Nasal cavity respiratory epithelium epithelial cell of viscerocranial mucosa (primary cell): ENCODE measurements around the gene PCYOX1L. TPM values are rescaled to one million over a fixed set of nuclear protein-coding genes. Genes with fewer than 3 reads are reported as not detected.

ENCODE experiments used
- total RNA-seq: library from RNA; depleted of rRNA; stranded (reverse); fragments of >200 nt; gene quantifications from 2 replicates; pipeline ENCODE4 v1.2.3, GENCODE V29; 2014

The PCYOX1L gene, protein sequence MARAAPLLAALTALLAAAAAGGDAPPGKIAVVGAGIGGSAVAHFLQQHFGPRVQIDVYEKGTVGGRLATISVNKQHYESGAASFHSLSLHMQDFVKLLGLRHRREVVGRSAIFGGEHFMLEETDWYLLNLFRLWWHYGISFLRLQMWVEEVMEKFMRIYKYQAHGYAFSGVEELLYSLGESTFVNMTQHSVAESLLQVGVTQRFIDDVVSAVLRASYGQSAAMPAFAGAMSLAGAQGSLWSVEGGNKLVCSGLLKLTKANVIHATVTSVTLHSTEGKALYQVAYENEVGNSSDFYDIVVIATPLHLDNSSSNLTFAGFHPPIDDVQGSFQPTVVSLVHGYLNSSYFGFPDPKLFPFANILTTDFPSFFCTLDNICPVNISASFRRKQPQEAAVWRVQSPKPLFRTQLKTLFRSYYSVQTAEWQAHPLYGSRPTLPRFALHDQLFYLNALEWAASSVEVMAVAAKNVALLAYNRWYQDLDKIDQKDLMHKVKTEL
- 10.3 and 12.3 TPM in 2 replicates for total RNA-seq

DNA sequence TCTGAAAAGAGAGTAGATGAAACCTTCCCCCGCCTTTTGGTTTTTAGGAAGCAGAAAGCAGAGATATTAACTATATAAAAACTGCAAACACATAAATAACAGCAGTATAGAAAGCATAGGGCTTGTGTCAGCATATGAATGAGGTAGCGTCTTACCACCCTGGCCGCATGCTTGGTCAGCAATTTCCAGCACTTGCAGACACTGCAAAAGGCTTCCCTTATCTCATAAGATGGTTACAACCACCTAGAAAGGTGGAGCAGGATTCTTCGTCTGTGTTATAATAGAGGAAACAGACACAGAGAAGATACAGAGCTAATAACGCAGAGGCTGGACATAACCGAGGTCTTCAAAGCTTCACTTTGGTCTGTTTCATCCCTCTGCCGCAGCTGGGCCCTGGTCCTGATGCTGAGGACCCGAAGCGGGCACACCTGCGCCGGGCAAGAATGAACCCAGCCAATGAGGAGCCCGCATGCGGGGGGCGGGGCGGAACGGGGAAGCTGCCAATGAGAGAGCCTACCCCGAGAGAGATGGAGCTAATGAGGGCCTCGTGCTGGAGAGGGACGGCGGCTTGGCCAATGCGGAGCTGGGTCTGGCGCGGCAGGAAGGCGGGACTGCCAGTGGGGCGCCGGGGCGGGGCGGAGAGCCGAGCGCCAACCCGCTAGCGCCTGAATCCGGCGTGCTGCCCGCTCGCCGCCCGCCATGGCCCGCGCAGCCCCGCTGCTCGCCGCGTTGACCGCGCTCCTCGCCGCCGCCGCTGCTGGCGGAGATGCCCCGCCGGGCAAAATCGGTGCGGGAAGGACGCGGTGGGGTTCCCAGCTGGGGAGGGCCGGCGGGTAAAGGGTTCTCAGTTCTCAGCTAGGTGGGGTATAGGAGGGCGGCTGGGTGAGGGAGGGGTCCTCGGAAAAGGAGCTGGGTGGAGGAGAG, at the start of gene PCYOX1L:
Gene PCYOX1L, plus strand, starts transcription at position 677 of the 924 bp plus-strand sequence. Its CDS starts 23 bp downstream, at position 700.

DNA sequence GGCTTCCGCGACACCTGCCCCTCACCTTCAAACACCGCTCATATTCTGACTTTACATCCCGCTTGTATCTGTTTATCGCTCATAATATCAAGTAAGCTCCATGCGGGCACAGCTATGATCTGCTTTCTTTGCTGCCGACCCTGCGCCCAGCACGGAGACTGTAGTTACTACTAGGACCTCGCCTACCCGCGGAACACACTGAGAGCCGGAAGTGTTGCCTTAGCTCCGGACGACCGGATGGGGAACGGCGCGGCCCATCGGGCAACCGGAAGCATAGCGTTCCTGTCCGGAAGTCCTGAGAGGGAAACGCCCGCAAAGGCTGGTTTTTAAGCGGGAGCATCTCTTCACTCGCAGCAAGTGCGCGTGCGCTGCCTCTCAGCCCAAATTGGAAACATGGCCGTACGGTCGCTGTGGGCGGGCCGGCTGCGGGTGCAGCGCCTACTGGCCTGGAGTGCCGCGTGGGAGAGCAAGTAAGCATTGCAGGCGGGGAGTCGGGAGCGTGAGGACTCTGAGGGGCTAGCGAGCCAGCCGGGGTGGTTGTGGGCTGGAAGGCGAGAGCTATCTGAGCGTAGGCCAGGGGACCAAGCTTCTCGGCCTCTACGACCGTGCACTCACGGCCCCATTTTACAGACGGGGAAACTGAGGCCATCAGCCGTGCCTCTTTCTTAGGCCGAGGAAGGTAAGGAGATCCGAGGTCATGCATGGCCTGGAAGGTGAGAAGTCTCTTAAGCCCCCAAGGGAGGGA, 12.5 kb upstream of the PCYOX1L start, which contains the start of gene GRPEL2:
Gene GRPEL2, plus strand, starts transcription at position 353 of the 745 bp plus-strand sequence. Its CDS starts 41 bp downstream, at position 394.

DNA sequence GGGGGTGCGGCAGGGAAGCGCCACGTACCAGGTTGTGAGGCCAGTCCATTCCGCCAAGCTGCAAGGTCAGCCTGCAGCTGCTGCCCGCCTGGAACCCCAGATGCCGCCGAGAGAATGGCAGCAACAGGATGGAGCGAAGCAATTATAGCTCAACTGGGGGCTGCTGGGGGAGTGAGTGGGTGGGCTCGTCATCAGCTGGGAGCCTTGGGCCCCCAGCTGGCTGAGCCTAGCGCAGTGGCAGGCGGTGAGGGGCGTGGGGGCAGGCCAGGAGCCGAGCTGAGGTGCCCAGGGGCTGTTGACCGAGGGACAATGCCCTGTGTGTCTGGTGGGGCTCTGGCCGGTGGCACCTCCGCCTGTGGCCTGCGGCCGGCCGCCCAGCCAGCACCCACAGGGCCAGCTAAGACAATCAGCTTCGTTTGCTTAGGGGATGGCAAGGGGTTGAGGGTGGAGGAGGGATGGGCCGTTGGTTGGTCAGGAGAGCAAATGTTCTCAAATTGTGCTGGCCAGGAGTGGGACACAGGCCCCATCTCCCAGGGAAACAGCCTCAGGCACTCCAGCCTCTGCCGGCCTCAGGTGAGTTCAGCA, 21.4 kb downstream of the PCYOX1L start, which contains the start of gene IL17B:
Gene IL17B, minus strand, starts transcription at position 116 of the 585 bp plus-strand sequence. Its CDS starts 67 bp downstream, at position 49.

Other genes with a start within 250 kb of the PCYOX1L start
- gene ABLIM3, start 216.6 kb upstream of the PCYOX1L start, total RNA-seq = 7.7 and 11.3 TPM in 2 replicates
- gene AFAP1L1, start 86.2 kb upstream of the PCYOX1L start, total RNA-seq = 17.2 and 46.1 TPM in 2 replicates
- gene GRPEL2, start 12.5 kb upstream of the PCYOX1L start, total RNA-seq = 51.9 and 85.4 TPM in 2 replicates
- gene IL17B, start 21.2 kb downstream of the PCYOX1L start, total RNA-seq = not detected in 2 replicates
- 820 and 869 TPM in 2 replicates for gene CSNK1A1, start 193.4 kb downstream of the PCYOX1L start, total RNA-seq
- gene ARHGEF37, start 223.5 kb downstream of the PCYOX1L start, total RNA-seq = 17.4 and 41.8 TPM in 2 replicates